Ishikawa (cell line): Measurements from ENCODE around the gene PIGZ.

Source experiments
- CEBPB ChIP-seq: IDR thresholded peaks from 2 replicates; pipeline ENCODE4 v1.6.1; 2012
- CREB1 ChIP-seq: IDR thresholded peaks from 2 replicates; pipeline ENCODE4 v1.6.1; 2012; ENCODE audit warnings: low read depth
- EGR1 ChIP-seq: IDR thresholded peaks from 2 replicates; pipeline ENCODE4 v1.6.1; 2012
- EP300 ChIP-seq: IDR thresholded peaks from 2 replicates; pipeline ENCODE4 v1.6.1; 2012; ENCODE audit warnings: borderline replicate concordance
- FOXM1 ChIP-seq: IDR thresholded peaks from 2 replicates; pipeline ENCODE4 v1.6.1; 2012; ENCODE audit warnings: low read depth, borderline replicate concordance
- NFIC ChIP-seq: IDR thresholded peaks from 2 replicates; pipeline ENCODE4 v1.6.1; 2012
- RAD21 ChIP-seq: IDR thresholded peaks from 2 replicates; pipeline ENCODE4 v1.6.1; 2012; ENCODE audit warnings: low read depth
- REST ChIP-seq: IDR thresholded peaks from 2 replicates; pipeline ENCODE4 v1.6.1; 2012; ENCODE audit warnings: low read depth, mild to moderate bottlenecking
- TAF1 ChIP-seq: IDR thresholded peaks from 2 replicates; pipeline ENCODE4 v1.6.1; 2012; ENCODE audit warnings: low read depth, mild to moderate bottlenecking
- TCF12 ChIP-seq: IDR thresholded peaks from 2 replicates; pipeline ENCODE4 v1.6.1; 2012; ENCODE audit warnings: low read depth
- TEAD4 ChIP-seq: IDR thresholded peaks from 2 replicates; pipeline ENCODE4 v1.6.1; 2012
- YY1 ChIP-seq: IDR thresholded peaks from 2 replicates; pipeline ENCODE4 v1.6.1; 2012; ENCODE audit warnings: low read depth
- ZBTB7A ChIP-seq: IDR thresholded peaks from 2 replicates; pipeline ENCODE4 v1.6.1; 2012; ENCODE audit warnings: low read depth
- TF ChIP-seq, protein P1 (sequence below): IDR thresholded peaks from 2 replicates; pipeline ENCODE4 v1.6.1; 2012
- TF ChIP-seq, protein P2 (sequence below): IDR thresholded peaks from 2 replicates; pipeline ENCODE4 v1.6.1; 2012

The PIGZ gene

GRCh38 chr3:196927571-196928453 is 40.8 kb downstream of the PIGZ start:
- TF ChIP-seq, protein P1, sequence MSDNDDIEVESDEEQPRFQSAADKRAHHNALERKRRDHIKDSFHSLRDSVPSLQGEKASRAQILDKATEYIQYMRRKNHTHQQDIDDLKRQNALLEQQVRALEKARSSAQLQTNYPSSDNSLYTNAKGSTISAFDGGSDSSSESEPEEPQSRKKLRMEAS: no peak
- TF ChIP-seq YY1: no peak
- TF ChIP-seq, protein P2, sequence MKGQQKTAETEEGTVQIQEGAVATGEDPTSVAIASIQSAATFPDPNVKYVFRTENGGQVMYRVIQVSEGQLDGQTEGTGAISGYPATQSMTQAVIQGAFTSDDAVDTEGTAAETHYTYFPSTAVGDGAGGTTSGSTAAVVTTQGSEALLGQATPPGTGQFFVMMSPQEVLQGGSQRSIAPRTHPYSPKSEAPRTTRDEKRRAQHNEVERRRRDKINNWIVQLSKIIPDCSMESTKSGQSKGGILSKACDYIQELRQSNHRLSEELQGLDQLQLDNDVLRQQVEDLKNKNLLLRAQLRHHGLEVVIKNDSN: no peak
- TF ChIP-seq CREB1: no peak
- no peak for TF ChIP-seq CEBPB
- TF ChIP-seq EP300: no peak
- no peak for TF ChIP-seq ZBTB7A
- no peak for TF ChIP-seq TEAD4
- TF ChIP-seq FOXM1: no peak
- no peak for TF ChIP-seq TAF1
- no peak for TF ChIP-seq TCF12
- no peak for TF ChIP-seq REST
- no peak for TF ChIP-seq RAD21
- TF ChIP-seq NFIC: no peak
- TF ChIP-seq EGR1: no peak

- no peak for TF ChIP-seq EGR1
- TF ChIP-seq EP300: no peak
Observed at GRCh38 chr3:196920733-196921132, 47.9 kb downstream of the PIGZ start.

DNA sequence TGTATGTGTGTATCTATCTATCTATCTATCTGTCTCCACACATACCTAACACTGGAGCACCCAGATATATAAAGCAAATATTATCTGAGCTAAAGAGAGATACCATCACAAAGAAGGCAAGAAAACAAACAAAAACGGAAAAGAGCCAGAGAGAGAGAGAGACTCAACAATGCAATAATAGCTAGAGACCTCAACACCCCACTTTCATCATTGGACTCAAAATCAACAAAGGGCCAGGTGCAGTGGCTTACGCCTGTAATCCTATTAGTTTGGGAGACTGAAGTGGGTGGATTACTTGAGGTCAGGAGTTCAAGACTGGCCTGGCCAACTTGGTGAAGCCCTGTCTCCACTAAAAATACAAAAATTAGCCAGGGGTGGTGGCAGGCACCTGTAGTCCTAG is 49.7 kb downstream of the PIGZ start:
- TF ChIP-seq ZBTB7A (no peak), FOXM1 (no peak), RAD21 (no peak), CREB1 (no peak), EP300 (no peak), NFIC (no peak), TAF1 (no peak), REST (no peak), CEBPB (no peak), EGR1 (no peak), TCF12 (no peak), TEAD4 (no peak), YY1 (no peak)
- TF ChIP-seq, protein P1: no peak
- TF ChIP-seq, protein P2: no peak

DNA sequence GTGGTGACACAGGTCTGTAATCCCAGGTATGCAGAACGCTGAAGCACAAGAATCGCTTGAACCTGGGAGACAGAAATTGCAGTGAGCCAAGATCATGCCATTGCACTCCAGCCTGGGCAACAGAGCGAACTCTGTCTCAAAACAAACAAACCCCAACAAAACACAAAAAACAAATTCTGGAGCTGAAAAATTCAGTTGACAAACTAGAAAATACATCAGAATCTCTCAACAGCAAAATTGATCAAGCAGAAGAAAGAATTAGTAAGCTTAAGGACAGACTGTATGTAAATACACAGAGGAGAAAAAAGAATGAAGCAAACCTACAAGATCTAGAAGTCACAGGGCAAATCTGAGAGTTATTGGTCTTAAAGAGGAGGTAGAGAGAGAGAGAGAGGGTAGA is 51.6 kb downstream of the PIGZ start:
- TF ChIP-seq RAD21 (no peak), ZBTB7A (no peak), REST (no peak), YY1 (no peak), TEAD4 (no peak), CREB1 (no peak), TCF12 (no peak), NFIC (no peak), EP300 (no peak), FOXM1 (no peak), EGR1 (no peak), TAF1 (no peak)
- TF ChIP-seq, protein P2: no peak
- TF ChIP-seq, protein P1: no peak
